Measurements from ENCODE around the gene TGFBR3. TPM values are rescaled to one million over a fixed set of nuclear protein-coding genes. Genes with fewer than 3 reads are reported as not detected.
"Not testable (repeated sequence)": the region's sequence is repeated elsewhere in the genome, so short reads cannot be mapped to it uniquely, and the experiment has no call there.

The TGFBR3 gene
- polyA plus RNA-seq, 5 donors, result 29.0 to 53.2 (median 48.1) TPM

DNA sequence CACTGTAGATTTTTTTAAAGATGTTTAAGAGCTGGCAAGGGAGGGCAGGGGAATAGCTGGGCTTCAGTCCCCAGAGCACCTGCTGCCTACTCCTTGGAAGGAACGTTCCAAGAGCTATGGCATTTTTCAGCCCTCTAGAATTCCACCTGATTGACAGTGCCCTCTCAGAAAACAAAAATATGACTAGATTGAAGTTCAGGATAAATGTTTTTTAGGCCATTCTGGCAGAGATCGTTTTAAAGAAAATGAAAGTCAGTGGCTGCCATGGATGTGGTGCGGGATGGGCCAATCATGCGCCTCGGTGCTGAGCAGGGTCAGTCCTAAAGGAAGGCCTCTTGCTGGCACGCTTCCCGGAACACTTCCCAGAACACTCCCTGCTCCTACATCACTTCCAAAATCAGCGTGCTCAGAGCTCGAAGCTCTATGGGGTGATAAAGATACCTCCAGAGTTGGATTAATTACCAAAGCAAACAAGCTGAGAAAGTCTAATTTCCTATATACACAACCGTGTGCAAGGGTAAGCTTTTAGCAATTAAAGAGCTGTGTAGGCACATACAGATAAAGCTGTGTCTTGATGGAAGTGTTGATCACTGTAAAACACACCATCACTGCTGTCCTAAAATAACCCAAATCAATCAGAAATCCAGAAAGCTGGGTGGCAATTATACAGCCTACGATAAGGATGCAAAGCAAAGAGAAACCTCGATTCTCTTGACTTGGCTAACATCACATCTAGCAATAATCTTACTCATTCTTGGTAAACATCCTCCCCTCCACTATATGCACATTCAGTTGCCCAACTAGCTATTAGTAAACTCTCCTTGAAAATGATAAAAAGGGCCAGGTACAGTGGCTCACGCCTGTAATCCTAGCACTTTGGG is 34.6 kb downstream of the TGFBR3 start:
- peak; percentile 86 to 88 for DNase-seq

DNA sequence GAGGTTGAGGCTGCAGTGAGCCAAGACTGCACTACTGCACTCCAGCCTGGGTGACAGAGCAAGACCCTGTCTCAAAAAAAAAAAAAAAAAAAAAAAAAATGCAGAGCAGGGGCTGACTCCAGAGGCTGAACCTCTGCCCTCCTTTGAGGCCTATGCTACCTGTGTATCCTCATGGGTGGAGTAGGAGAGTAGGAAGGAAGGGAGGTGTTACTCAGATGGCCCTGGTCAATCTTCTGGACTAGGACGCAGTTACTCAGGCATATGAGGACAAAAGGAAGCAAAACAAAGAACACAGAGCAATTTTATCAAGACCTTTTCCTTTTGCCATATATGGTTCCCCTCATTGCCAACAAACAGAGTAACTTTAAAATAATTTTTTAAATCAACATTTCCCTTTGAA is 35.2 kb downstream of the TGFBR3 start:
- no peak for DNase-seq

DNA sequence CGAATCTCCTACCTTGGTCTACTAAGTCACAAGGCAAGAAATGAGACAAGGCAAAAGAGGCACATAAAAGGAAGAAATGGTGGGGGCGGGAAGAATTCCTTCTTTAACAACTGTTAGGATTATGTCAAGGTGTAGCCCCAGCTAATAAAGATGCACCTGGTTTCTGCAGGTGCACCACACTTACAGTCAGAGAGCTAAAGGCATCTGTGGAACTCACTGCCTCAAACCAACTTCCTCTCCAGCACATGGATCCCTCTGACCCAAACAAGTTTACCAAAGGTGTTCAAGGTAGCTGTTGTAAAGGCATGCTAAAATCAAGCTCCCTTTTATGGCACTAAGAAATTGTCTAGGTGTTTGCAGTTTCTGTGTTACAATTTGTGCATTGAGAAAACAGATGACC is 38.1 kb downstream of the TGFBR3 start:
- DNase-seq, result no peak

DNA sequence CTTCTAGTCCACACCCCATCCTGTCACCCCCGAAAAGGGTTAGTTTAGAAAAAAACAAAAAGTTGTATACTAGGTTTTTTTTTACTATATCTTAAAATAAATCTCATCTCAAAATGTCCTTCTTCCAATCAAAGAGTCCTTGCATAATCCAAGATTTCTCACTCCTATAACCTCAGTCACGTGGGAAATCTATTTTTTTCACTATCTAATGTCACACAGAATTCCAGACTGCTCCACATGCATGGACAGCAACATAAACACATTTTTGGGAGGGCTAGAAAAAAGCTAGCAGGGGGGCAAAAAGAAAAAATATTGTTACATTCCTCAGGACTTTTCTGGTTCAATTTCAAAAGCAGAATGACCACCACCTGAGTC is 39.3 kb downstream of the TGFBR3 start:
- no peak for DNase-seq

DNA sequence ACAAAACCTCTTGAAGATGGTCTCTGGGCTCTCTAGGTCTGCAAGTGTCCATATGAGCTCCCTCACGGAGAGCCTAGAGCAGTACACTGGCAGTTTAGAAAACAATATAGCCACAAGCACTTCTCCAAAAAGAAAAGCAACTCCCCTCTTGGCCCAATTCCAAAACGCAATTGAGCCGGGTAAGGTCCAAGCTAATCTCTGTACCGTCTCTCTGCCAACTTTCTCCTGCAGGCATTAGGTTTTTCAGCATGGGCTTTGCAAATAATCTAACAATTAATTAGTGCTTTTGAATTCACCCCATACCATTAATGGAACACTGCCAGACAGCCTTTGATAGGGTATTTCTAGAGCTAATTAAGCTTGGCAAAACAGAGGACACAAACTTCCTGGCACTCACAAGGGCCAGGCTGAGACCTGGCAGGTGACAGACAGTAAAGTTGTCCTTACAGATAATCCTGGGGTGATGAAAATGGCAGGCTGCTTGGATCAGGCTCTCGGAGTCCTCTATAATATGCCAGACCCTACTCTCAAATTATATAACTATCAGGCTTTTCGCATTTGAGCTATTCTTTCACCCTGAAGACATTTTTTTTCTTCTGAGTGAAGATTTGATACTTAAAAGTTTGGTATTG is 39.8 kb downstream of the TGFBR3 start:
- peak; percentile 81 to 84 for DNase-seq

DNA sequence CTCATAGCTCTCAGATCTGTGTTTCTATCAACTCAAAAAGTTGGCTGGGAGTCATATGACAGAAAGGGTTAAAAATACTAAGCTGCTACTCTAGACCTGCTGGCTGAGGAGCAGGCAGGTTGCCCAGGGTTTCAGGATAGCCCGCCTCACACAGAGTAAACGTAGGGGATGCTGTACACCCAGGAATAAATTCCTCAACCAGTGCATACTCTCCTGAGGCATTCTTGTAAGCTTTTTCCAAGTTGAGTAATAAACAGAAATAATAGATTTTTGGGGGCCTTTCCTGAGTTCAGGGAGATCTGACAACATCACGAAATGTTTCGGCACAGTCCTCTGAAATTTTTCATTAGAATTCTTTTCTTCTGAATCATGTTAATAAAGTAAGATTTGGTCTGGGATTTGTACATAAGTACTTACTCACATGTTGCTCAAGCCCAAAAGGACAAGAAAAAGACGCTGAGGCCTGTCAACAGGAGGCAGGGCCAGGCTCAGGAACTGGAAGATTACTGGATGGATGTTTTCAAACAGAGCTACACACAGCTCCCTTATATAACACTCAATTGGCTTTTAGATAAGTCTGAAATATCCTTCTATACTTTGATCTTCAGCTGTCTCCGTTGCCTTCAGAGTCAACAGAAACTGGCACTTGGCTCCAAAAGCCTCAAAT is 41.0 kb downstream of the TGFBR3 start:
- DNase-seq, result peak in 1 of 2 donors; percentile 69

DNA sequence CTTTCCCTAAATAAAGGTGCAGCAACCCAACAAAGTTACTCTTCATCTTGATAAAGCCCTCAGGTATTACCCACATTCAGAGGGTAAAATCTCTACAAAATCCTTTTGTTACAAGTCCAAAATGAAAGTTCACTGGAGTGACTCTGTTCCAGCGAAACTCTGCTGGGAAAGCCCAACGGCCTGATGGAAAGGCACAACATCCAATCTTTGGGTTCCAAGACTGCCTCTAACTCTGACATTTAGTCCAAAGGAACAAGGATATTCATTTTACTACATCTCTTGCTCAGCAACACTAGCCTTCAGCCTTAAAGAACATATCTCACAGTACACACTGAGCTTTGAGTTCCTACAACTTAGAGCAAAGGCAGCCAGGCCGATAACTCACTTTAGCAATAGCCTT is 42.1 kb downstream of the TGFBR3 start:
- DNase-seq, result no peak

DNA sequence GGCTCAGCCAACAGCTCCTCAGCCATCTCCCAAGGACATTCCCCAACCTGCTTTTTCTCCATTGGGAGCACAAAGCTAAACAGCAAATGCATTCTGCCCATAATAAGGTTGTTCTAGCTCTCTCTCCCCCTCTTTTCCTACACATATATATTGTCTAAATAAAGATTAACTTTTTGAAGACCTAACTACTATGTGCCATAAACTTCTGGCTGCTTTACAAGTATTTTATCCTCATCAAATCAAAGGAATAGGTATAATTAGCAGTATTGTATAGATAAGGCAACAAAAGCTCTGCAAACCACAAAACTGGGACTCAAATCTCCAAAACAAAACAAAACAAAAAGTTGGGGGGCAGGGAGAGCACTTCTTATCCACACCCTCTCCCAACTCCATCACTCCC is 43.4 kb downstream of the TGFBR3 start:
- no peak for DNase-seq

DNA sequence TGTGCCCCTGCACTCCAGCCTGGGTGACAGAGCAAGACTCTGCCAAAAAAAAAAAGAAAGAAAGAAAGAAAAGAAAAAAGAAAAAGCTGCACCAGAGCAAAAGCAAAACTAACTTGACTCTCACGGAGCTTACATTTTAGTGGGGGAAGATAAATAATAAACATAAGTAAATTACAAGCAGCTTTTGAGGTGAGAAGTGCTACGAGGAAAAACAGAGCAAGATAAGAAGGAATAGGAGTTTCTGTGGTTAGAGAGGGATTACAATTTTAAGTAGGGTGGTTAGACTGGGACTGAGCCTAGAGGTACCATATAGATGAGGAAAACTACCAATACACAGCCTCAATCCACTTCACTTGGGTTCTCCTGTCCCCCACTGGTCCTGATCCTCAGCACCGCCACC is 43.9 kb downstream of the TGFBR3 start:
- no peak for DNase-seq

DNA sequence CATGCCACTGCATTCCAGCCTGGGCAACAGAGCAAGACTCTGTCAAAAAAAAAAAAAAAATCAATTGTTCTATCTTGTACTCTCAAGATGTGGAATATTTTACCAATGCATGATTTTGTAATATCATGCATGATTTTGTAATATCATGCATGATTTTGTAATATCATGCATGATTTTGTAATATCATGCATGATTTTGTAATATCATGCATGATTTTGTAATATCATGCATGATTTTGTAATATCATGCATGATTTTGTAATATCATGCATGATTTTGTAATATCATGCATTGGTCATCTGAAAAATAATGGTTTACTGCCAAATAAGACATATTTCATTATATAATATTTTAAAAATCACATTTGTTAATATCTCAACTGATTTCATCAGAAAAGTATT is 45.7 kb downstream of the TGFBR3 start:
- not testable (repeated sequence) for DNase-seq

DNA sequence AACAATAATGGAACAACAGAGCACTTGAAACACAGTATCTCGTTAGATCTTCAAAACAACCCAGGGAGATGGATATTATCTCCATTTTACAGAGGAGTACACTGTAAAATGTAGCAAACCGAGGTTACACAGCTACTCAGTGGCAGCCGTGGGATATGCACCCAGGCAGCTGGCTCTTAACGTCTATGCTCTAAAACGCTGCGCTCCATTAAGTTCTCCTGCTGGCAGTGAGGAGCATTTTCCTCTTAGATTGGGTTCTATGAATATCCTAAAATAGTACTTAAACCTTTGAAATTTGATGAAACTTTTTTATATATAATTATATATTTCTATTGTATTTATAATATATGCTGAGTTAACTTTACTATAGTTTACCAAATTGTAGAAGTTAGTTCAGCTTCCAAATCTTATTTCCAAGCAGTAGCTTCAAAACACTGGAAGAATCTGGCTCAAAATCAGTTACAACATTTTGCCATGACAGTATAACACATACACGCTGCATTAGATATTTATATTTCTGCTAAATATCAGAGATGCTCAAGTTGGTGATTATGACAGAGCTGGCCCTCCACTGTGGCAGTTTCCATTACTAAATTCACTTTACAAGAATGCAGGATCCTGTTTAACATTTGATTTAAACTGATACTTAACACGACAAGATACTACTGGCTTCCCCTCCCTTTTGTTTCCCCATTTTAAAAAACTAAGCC is 49.5 kb downstream of the TGFBR3 start:
- DNase-seq, result no peak

DNA sequence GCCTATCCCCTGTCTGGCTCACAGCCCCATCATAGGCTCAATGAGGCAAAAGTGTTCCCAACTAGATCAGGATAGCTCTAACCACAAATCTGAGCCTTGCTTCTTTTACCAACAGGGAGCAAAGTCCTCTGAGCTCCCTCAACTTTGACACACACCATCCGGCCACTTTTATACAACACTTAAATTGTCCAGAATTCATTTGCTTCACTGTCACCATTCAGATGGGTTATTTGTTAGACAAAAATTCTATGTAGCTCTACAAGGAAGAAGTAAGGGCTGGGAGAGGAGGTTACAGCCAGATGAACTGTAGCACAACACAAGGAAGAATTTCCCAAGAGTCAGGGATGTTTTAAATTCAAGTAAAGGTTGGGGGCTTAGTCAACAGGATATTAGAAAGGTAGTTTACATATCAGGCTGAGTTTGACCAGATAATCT is 50.8 kb downstream of the TGFBR3 start:
- DNase-seq, result no peak

DNA sequence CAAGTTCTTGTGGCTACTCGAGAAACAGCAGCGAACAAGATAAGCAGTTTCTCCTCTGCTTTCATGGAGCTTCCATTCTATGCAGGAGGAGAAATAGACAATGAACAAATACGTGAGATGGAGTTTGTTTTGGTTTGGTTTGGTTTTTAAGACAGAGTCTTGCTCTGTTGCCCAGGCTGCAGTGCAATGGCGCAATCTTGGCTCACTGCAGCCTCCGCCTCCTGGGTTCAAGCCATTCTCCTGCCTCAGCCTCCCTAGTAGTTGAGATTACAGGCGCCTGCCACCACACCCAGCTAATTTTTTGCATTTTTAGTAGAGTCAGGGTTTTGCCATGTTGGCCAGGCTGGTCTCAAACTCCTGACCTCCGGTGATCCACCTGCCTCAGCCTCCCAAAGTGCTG is 51.4 kb downstream of the TGFBR3 start:
- not testable (repeated sequence) for DNase-seq

DNA sequence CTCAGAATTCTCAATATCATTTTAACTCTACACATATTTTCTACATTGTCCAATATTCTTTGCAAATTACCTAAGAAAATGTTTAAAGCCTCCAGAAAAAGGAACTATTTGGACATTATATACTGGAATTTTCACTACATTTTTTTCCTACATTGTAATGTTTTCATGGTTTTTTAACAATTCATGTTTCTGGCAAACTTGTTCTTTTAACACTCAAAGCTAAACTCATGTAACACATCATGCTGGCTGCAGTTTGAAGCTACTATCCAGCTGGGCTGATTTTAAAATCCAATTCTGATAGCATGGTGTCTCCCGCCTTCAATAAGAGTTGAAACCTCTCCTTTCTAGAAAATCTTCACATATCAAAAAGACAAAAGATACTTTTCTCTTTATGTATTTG is 52.0 kb downstream of the TGFBR3 start:
- peak in 1 of 2 donors; percentile 52 for DNase-seq

DNA sequence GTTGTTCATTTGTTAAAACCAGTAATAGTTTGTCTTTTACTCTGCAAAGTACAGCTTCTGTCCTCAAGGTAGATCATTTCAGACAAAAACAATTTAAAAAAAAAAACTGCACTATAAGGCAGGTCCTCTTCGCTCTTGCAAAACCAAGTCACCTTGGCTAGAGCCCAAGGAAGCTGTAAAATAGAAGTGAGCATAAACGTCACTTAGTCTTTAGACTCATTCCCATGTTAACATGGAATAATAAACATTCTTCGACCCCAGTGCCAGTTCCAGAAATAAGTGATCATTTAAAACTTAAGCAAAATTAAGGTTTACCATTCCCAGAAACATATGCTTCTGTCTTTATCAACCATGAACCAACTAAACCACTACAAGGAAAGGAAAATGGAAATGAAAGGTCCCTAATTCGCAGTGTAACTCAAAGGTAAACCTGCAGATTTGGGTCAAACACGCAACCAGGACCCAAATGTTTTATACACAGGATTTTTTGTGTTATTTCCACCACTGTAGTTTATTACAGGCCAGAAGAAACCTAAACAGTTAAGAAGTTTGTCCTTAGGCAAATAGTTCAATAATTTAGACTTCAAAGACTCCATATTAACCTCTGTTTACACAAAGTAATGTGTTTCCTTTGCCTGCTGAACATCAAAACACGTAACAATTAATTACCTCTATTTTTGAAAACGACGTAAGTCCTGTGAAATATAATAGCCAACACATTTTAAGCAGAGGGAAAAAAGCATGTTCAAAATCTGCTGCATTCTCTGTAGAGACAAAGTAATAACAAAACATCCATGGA is 54.6 kb downstream of the TGFBR3 start:
- DNase-seq, result no peak

DNA sequence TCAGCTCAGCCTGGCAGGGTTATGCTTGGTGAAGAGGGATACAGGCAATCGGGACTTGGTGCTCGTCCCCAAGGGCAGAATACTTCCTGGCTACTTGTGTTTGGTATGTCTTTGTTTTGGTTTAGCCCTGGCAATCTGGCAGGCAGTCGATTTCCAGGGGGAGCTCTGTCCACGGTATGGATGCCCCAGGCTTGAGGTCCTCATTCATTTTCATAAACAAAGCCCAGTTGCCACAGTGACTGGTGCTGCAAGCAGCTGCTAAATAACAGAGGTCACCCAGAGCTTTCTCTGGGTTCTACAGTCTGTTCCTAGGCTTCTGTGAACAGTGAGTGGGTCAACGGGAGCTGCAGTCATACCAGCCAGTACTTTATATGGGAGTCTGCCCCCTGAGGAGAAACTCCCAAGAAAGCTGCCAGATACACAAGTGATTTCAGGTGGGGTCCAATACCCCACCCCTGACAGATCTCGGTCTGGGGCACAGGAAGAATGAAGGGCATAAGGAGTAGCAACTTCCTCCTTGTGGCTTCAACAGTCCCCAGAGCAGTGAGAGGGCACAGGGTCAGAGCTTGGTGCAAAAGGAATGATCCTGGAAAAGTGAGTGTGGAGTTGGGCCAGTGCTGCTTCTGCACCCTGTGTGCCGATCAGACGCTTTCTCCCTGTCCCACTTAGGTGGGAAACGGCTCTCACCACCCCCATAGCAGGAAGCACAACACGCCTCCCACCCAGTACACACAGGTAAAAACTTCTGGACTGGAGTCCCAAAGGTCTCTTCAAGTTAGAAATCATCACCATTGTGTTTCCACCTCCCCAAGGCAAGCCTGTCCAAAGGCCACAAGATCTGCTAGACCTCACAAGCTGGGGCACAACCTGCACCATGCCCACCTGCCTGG is 55.5 kb downstream of the TGFBR3 start:
- peak; percentile 77 to 87 for DNase-seq

DNA sequence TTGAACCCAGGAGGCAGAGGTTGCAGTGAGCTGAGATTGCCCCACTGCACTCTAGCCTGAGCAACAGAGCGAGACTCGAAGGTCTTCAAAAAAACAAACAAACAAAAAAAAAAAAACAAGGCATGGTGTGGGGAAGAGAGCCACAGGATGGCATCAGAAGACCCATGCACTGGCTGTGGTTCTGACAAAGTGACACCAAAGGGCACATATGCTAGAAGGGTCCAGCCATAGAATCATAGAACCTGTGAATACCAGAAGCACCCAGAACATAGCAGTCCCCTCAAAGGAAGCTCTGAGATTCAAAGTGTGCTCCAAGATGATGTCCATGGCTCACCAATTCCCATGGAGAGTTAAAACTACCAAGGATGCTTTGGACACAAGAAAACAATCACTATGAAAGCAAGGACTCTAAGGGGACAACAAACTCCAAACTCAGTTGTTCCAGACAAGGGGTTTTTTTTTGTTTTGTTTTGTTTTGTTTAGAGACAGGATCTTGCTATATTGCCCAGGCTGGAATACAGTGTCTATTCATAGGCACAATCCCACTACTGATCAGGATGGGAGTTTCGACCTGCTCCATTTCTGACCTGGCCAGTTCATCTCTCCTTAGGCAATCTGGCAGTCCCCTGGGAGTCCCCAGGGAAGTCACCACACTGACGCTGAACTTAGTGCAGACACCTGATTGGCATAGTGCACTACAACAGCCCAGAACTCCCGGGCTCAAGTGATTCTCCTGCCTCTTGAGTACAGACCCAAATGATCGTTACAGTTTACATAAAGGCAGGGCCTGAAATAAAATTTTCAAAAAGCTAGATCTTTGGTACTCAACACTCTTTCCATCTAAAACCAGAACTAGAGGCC is 56.4 kb downstream of the TGFBR3 start:
- no peak for DNase-seq

DNA sequence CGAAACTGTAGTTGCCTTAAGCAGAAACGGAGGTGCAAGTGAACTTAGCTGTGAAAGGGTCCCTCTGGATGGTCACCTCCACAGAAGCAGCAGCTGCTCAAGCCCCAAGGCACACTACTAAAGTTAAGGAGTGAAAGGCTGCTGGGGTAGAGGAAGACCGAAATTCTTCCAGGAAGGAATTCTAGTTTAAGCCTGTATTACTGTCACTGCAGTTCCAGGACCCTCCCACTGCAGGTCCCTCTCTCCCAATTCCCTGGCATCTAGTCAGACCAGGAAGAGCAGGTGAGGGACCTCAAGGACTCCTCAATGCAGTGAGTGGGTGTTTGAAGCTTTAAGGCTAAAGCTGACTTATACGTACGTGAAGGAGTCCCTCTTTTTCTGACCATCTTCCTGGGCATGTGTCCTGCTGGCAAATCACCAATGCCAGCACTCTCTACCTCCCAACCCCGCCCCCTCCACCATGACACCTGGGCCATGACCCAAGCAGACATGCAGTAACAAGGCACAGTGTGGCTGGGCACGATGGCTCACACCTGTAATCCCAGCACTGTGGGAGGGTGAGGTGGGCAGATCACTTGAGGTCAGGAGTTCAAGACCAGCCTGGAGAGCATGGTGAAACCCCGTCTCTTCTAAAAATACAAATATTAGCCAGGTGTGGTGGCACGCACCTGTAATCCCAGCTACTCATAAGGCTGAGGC is 57.2 kb downstream of the TGFBR3 start:
- no peak for DNase-seq
